ENCODE measurements around the gene TMEM63C. TPM values are rescaled to one million over a fixed set of nuclear protein-coding genes. Genes with fewer than 3 reads are reported as not detected.

Gene TMEM63C
- total and polyA plus RNA-seq, 8 donors: 0.14 to 8.8 (median 1.4) TPM; not detected in 2

DNA sequence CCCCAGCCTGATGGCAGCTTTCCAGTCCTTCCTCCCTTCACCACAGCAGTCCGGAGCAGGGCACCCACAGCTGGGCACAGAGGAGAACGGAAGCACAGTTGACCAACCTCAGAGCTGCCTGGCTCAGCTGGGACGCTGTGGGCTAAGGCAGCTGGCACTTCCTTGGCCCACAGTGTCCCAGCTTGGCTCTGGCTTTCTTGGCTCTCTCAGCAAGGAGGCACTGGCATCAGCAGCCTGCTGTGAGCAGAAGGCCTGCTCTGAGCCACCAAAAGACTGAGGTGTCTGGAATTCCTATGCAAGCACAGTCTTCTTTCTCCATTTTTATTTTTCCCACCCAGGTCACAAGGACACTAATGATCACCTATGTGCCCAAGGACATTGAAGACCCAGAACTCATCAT is 56.8 kb downstream of the TMEM63C start:
- 80 to 91% (median 83%) methylated on average over 1 to 3 of the region's 3 CpGs for WGBS, 5 donors
- Histone ChIP-seq H3K27ac (no peak overlapping the region), H3K9me3 (no peaks in the 10 kb centered on the region), H3K36me3 (no peaks in the 10 kb centered on the region), H3K4me1 (no peaks in the 10 kb centered on the region), H3K27me3 (peaks cover 0 to 5% (median 0%) of the 10 kb centered on the region in 3 donors), H3K4me3 (no peak overlapping the region)
- intact Hi-C loops (cut with DNase I; ENCODE audit: low total_unique reads): no loop called here
- no peak for DNase-seq
- TF ChIP-seq POLR2AphosphoS5 (IDR thresholded peaks at IDR 0.05): no peak
- TF ChIP-seq, protein P1, sequence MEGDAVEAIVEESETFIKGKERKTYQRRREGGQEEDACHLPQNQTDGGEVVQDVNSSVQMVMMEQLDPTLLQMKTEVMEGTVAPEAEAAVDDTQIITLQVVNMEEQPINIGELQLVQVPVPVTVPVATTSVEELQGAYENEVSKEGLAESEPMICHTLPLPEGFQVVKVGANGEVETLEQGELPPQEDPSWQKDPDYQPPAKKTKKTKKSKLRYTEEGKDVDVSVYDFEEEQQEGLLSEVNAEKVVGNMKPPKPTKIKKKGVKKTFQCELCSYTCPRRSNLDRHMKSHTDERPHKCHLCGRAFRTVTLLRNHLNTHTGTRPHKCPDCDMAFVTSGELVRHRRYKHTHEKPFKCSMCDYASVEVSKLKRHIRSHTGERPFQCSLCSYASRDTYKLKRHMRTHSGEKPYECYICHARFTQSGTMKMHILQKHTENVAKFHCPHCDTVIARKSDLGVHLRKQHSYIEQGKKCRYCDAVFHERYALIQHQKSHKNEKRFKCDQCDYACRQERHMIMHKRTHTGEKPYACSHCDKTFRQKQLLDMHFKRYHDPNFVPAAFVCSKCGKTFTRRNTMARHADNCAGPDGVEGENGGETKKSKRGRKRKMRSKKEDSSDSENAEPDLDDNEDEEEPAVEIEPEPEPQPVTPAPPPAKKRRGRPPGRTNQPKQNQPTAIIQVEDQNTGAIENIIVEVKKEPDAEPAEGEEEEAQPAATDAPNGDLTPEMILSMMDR (IDR thresholded peaks at IDR 0.05): no peak
- TF ChIP-seq POLR2A (IDR thresholded peaks at IDR 0.05): no peak
- no peak for TF ChIP-seq EP300 (IDR thresholded peaks at IDR 0.05)

DNA sequence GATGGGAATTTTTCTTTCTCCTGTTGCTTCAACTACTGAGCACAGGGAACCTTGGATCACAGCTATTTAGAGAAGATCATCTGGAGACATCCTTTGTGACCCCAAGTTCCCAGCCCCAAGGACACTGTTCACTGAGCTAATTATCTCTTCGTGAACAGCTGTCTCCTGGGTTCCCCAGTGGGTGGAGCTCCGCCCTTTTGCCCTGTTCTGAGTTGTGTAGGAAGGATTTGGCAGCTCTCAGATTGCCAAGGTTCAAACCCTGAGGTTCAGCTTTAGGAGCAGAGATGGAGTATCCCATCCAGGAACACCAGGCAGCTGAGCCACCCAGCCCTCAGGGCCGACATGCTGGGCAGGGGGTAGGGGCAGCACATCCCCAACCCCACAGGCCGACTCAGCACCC is 57.4 kb downstream of the TMEM63C start:
- Histone ChIP-seq H3K36me3 (no peaks in the 10 kb centered on the region), H3K4me1 (no peaks in the 10 kb centered on the region), H3K27ac (no peak overlapping the region), H3K4me3 (no peak overlapping the region), H3K9me3 (no peaks in the 10 kb centered on the region), H3K27me3 (peaks cover 0 to 5% (median 0%) of the 10 kb centered on the region in 3 donors)
- 27 to 57% (median 50%) methylated on average over 2 to 4 of the region's 4 CpGs for WGBS, 5 donors
- intact Hi-C loops (cut with DNase I; ENCODE audit: low total_unique reads): no loop called here
- DNase-seq: no peak
- TF ChIP-seq POLR2A (IDR thresholded peaks at IDR 0.05): no peak
- TF ChIP-seq, protein P1 (IDR thresholded peaks at IDR 0.05): no peak
- TF ChIP-seq EP300 (IDR thresholded peaks at IDR 0.05): no peak
- no peak for TF ChIP-seq POLR2AphosphoS5 (IDR thresholded peaks at IDR 0.05)

DNA sequence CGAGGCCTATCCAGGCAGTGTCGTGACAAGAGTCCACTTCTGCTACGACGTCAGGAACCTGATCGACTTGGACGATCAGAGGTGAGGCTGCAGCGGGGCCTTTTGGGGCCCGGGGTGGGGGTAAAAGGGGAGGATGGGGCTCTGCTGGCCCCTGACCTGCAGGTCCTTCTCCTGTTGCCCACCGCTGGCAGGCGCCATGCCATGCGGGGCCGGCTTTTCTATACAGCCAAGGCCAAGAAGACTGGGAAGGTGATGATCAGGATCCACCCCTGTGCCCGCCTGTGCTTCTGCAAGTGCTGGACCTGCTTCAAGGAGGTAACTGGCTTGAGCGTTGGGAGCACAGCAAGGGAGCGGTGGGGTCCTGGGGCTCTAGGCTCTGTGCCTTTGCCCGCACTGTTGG is 57.8 kb downstream of the TMEM63C start:
- Histone ChIP-seq H3K4me1 (no peaks in the 10 kb centered on the region), H3K36me3 (no peaks in the 10 kb centered on the region), H3K9me3 (no peaks in the 10 kb centered on the region), H3K4me3 (no peak overlapping the region), H3K27ac (no peak overlapping the region), H3K27me3 (peaks cover 0 to 5% (median 0%) of the 10 kb centered on the region in 3 donors)
- TF ChIP-seq, protein P1 (IDR thresholded peaks at IDR 0.05): no peak
- no peak for TF ChIP-seq POLR2A (IDR thresholded peaks at IDR 0.05)
- no peak for TF ChIP-seq POLR2AphosphoS5 (IDR thresholded peaks at IDR 0.05)
- no peak for TF ChIP-seq EP300 (IDR thresholded peaks at IDR 0.05)
- intact Hi-C loops (cut with DNase I; ENCODE audit: low total_unique reads): no loop called here
- WGBS, 5 donors: 87 to 94% (median 91%) methylated on average over 2 to 16 of the region's 16 CpGs
- DNase-seq: no peak

DNA sequence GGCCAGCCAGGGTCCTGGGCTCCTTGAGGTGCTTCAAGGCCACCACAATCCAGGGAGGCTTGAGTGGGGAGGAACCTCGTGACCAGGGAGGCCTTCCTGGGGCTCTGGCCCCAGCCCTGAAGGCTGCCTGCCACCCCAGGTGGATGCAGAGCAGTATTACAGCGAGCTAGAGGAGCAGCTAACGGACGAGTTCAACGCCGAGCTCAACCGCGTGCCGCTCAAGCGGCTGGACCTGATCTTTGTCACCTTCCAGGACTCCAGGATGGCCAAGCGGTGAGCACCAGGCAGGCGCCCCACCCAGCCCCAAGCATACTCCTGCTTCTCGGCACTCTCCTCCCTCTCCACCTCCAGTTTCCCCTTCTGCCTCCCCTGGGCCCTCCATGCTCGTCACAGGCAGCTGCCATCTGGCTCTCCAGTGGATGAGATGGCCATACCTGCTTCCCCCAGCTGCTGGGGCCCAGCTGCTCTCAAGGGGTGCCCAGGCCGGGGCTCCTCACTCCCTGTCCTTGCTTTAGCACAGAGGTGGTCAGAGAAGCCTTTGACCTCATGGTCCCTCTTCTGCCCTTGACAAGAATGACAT is 58.8 kb downstream of the TMEM63C start:
- intact Hi-C loops (cut with DNase I; ENCODE audit: low total_unique reads): no loop called here

More for the DNA sequence above, 58.8 kb downstream of the TMEM63C start:
- Histone ChIP-seq H3K27ac (no peak overlapping the region), H3K4me1 (no peaks in the 10 kb centered on the region), H3K27me3 (peaks cover 0 to 5% (median 0%) of the 10 kb centered on the region in 3 donors), H3K9me3 (no peaks in the 10 kb centered on the region), H3K36me3 (no peaks in the 10 kb centered on the region), H3K4me3 (no peak overlapping the region)
- no peak for DNase-seq
- WGBS, 5 donors: 74 to 80% (median 76%) methylated on average over 12 to 15 of the region's 15 CpGs
- TF ChIP-seq, protein P1 (IDR thresholded peaks at IDR 0.05): no peak
- TF ChIP-seq POLR2AphosphoS5 (IDR thresholded peaks at IDR 0.05): no peak
- TF ChIP-seq EP300 (IDR thresholded peaks at IDR 0.05): no peak
- no peak for TF ChIP-seq POLR2A (IDR thresholded peaks at IDR 0.05)
